Liver (tissue), 9 donors: ENCODE measurements around the gene FANCE. TPM values are rescaled to one million over a fixed set of nuclear protein-coding genes. Genes with fewer than 3 reads are reported as not detected.

Source experiments
- DNase-seq: peaks from one replicate; pipeline ENCODE4 v3.0.0-alpha.2; 2017; ENCODE audit warnings: low spot score
- H3K27ac ChIP-seq, 2 donors: one replicate each; pipeline ENCODE4 v1.7.0; 2013; ENCODE audit warnings: inconsistent platforms in 2 of 2, low read length in 2 of 2, control low read depth in 1 of 2, low read depth in 1 of 2, mild to moderate bottlenecking in 1 of 2
- H3K27me3 ChIP-seq, 4 donors: one replicate each; pipeline versions ENCODE4 v1.6.1 to v1.7.0; 2013; ENCODE audit warnings: low read length in 3 of 4, inconsistent platforms in 1 of 4, mild to moderate bottlenecking in 1 of 4, moderate library complexity in 1 of 4; ENCODE audit not compliant: control insufficient read depth in 4 of 4, insufficient read depth in 4 of 4
- H3K36me3 ChIP-seq, 4 donors: one replicate each; pipeline versions ENCODE4 v1.6.1 to v1.7.0; 2013; ENCODE audit warnings: low read length in 3 of 4, mild to moderate bottlenecking in 3 of 4, low read depth in 1 of 4, moderate library complexity in 1 of 4; ENCODE audit not compliant: control insufficient read depth in 4 of 4, insufficient read depth in 3 of 4
- H3K4me1 ChIP-seq, 4 donors: one replicate each; pipeline versions ENCODE4 v1.6.1 to v1.7.0; 2013; ENCODE audit warnings: low read length in 3 of 4, mild to moderate bottlenecking in 3 of 4, moderate library complexity in 1 of 4; ENCODE audit not compliant: control insufficient read depth in 4 of 4, insufficient read depth in 4 of 4
- H3K4me3 ChIP-seq, 3 donors: one replicate each; pipeline versions ENCODE4 v1.6.1 to v1.7.0; 2013; ENCODE audit warnings: low read length in 3 of 3, control low read depth in 1 of 3, low read depth in 1 of 3, mild to moderate bottlenecking in 1 of 3
- H3K9ac ChIP-seq, 2 donors: one replicate each; pipeline ENCODE4 v1.7.0; 2013; ENCODE audit warnings: low read length in 2 of 2, mild to moderate bottlenecking in 2 of 2, moderate library complexity in 2 of 2, control low read depth in 1 of 2, low read depth in 1 of 2
- H3K9me3 ChIP-seq, 4 donors: one replicate each; pipeline versions ENCODE4 v1.6.1 to v1.7.0; 2013; ENCODE audit warnings: low read length in 3 of 4; ENCODE audit not compliant: control insufficient read depth in 4 of 4
- CTCF ChIP-seq: fragments of 150-350 bp; IDR thresholded peaks from 2 replicates; pipeline ENCODE4 v1.5.1; 2017; ENCODE audit warnings: improper control_type of control experiment, low read depth, low read length; ENCODE audit not compliant: missing input control
- EGR1 ChIP-seq, 2 donors: IDR thresholded peaks; 2 replicates each; pipeline ENCODE4 v1.6.1; 2016 to 2018; ENCODE audit warnings: antibody characterized with exemption in 2 of 2, low read depth in 2 of 2
- FOXA1 ChIP-seq: IDR thresholded peaks from 2 replicates; pipeline ENCODE4 v1.6.1; 2016; ENCODE audit warnings: antibody characterized with exemption
- FOXA2 ChIP-seq: IDR thresholded peaks from 2 replicates; pipeline ENCODE4 v1.6.1; 2016; ENCODE audit warnings: antibody characterized with exemption
- GABPA ChIP-seq, 2 donors: IDR thresholded peaks in 1 of 2; conservative IDR thresholded peaks in 1 of 2; 2 replicates each; pipeline ENCODE4 v1.6.1; 2016; ENCODE audit warnings: antibody characterized with exemption in 2 of 2, mild to moderate bottlenecking in 1 of 2, moderate library complexity in 1 of 2
- HNF4A ChIP-seq, 2 donors: conservative IDR thresholded peaks; 2 replicates each; pipeline ENCODE4 v1.6.1; 2016; ENCODE audit warnings: antibody characterized with exemption in 2 of 2, mild to moderate bottlenecking in 2 of 2
- HNF4G ChIP-seq: IDR thresholded peaks from 2 replicates; pipeline ENCODE4 v1.6.1; 2016; ENCODE audit warnings: antibody characterized with exemption
- JUND ChIP-seq, 2 donors: IDR thresholded peaks; 2 replicates each; pipeline ENCODE4 v1.6.1; 2016; ENCODE audit warnings: antibody characterized with exemption in 2 of 2
- NR2F2 ChIP-seq: IDR thresholded peaks from 2 replicates; pipeline ENCODE4 v1.6.1; 2016; ENCODE audit warnings: antibody characterized with exemption
- RAD21 ChIP-seq, 2 donors: IDR thresholded peaks; 2 replicates each; pipeline ENCODE4 v1.6.1; 2016; ENCODE audit warnings: antibody characterized with exemption in 2 of 2, mild to moderate bottlenecking in 2 of 2
- REST ChIP-seq: IDR thresholded peaks from 2 replicates; pipeline ENCODE4 v1.6.1; 2016; ENCODE audit warnings: antibody characterized with exemption, mild to moderate bottlenecking
- RXRA ChIP-seq, 2 donors: IDR thresholded peaks; 2 replicates each; pipeline ENCODE4 v1.6.1; 2017 to 2018; ENCODE audit warnings: antibody characterized with exemption in 2 of 2, mild to moderate bottlenecking in 1 of 2
- SP1 ChIP-seq: IDR thresholded peaks from 2 replicates; pipeline ENCODE4 v1.6.1; 2018; ENCODE audit warnings: antibody characterized with exemption, mild to moderate bottlenecking
- TAF1 ChIP-seq: conservative IDR thresholded peaks from 2 replicates; pipeline ENCODE4 v1.6.1; 2016; ENCODE audit warnings: antibody characterized with exemption, mild to moderate bottlenecking
- YY1 ChIP-seq: IDR thresholded peaks from 2 replicates; pipeline ENCODE4 v1.6.1; 2016; ENCODE audit warnings: antibody characterized with exemption, mild to moderate bottlenecking
- WGBS: extraction: QIAGEN DNeasy Blood & Tissue Kit; methylation state at CpG from one replicate; pipeline ENCODE4 v1.1.7; 2013; 5-methylcytosine and 5-hydroxymethylcytosine counted together
- polyA plus RNA-seq, 2 donors: library from polyadenylated mRNA; stranded (reverse) in 1 of 2; unstranded in 1 of 2; fragments of 200-250 nt in 1 of 2; fragments of >200 nt in 1 of 2; fragmentation: Nextera tagmentation in 1 of 2; extraction: Ambion mirVana in 1 of 2; gene quantifications; one replicate each; pipeline versions ENCODE4 v1.2.1 to v1.2.3, GENCODE V29; 2013 to 2015
- total RNA-seq, 2 donors: library from RNA; depleted of rRNA; stranded (reverse); fragments of >200 nt; gene quantifications; one replicate each; pipeline ENCODE4 v1.2.3, GENCODE V29; 2014
- TF ChIP-seq, protein P1 (sequence below): IDR thresholded peaks from 2 replicates; pipeline ENCODE4 v1.6.1; 2016; ENCODE audit warnings: antibody characterized with exemption
- TF ChIP-seq, protein P2 (sequence below): IDR thresholded peaks from 2 replicates; pipeline ENCODE4 v1.6.1; 2016; ENCODE audit warnings: antibody characterized with exemption
- TF ChIP-seq, protein P3 (sequence below): IDR thresholded peaks from 2 replicates; pipeline ENCODE4 v1.6.1; 2016; ENCODE audit warnings: antibody characterized with exemption
- donor health status: healthy.
- donor health status: healthy.
- donor health status: healthy.
- donor health status: healthy.
- donor health status: healthy.

The FANCE gene
- total and polyA plus RNA-seq, 4 donors: 0.11 to 4.2 (median 0.79) TPM

DNA sequence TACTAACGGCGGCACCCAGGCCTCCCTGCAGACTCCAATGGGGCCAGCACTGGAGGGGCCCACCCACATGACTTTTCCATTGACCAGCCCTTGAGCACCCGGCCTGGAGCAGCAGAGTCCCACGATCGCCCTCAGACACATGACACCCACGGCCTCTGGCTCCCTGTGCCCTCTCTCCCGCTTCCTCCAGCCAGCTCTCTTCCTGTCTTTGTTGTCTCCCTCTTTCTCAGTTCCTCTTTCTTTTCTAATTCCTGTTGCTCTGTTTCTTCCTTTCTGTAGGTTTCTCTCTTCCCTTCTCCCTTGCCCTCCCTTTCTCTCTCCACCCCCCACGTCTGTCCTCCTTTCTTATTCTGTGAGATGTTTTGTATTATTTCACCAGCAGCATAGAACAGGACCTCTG, 26.1 kb upstream of the FANCE start:
- H3K27ac ChIP-seq: no peak overlapping the region
- no peak for TF ChIP-seq SP1
- TF ChIP-seq, protein P1, sequence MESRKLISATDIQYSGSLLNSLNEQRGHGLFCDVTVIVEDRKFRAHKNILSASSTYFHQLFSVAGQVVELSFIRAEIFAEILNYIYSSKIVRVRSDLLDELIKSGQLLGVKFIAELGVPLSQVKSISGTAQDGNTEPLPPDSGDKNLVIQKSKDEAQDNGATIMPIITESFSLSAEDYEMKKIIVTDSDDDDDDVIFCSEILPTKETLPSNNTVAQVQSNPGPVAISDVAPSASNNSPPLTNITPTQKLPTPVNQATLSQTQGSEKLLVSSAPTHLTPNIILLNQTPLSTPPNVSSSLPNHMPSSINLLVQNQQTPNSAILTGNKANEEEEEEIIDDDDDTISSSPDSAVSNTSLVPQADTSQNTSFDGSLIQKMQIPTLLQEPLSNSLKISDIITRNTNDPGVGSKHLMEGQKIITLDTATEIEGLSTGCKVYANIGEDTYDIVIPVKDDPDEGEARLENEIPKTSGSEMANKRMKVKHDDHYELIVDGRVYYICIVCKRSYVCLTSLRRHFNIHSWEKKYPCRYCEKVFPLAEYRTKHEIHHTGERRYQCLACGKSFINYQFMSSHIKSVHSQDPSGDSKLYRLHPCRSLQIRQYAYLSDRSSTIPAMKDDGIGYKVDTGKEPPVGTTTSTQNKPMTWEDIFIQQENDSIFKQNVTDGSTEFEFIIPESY: no peak
- TF ChIP-seq HNF4A (conservative IDR thresholded peaks at IDR 0.05): no peak
- no peak for TF ChIP-seq TAF1
- no peak for TF ChIP-seq RAD21 (IDR thresholded peaks at IDR 0.05)
- TF ChIP-seq GABPA (IDR thresholded peaks at IDR 0.05 in 1 of 2, conservative IDR thresholded peaks at IDR 0.05 in 1 of 2): no peak
- TF ChIP-seq RXRA (IDR thresholded peaks at IDR 0.05): no peak
- no peak for TF ChIP-seq FOXA1
- TF ChIP-seq, protein P2, sequence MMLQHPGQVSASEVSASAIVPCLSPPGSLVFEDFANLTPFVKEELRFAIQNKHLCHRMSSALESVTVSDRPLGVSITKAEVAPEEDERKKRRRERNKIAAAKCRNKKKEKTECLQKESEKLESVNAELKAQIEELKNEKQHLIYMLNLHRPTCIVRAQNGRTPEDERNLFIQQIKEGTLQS: no peak
- TF ChIP-seq, protein P3, sequence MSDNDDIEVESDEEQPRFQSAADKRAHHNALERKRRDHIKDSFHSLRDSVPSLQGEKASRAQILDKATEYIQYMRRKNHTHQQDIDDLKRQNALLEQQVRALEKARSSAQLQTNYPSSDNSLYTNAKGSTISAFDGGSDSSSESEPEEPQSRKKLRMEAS: no peak
- TF ChIP-seq CTCF: no peak
- TF ChIP-seq FOXA2: no peak
- TF ChIP-seq NR2F2: no peak
- TF ChIP-seq JUND (IDR thresholded peaks at IDR 0.05): no peak
- no peak for TF ChIP-seq HNF4G
- TF ChIP-seq REST: no peak
- TF ChIP-seq YY1: no peak
- no peak for TF ChIP-seq EGR1 (IDR thresholded peaks at IDR 0.05; ENCODE audit: low read depth in 2 of 2)
- H3K36me3 ChIP-seq: peaks cover 6 to 19% (median 13%) of the 10 kb centered on the region in 4 donors
- no peak overlapping the region for H3K9ac ChIP-seq
- peaks cover 5 to 16% (median 10%) of the 10 kb centered on the region in 4 donors for H3K4me1 ChIP-seq
- H3K9me3 ChIP-seq: peaks cover 0 to 2% (median 0%) of the 10 kb centered on the region in 4 donors
- WGBS: 77% methylated on average over 8 of the region's 8 CpGs
- DNase-seq: no peak
- no peak overlapping the region for H3K4me3 ChIP-seq
- no peaks in the 10 kb centered on the region for H3K27me3 ChIP-seq
